GM18505 (cell line): ENCODE measurements around the gene TMCO6.
"Not testable (repeated sequence)": the region's sequence is repeated elsewhere in the genome, so short reads cannot be mapped to it uniquely, and the experiment has no call there.

Experiments used
- ATAC-seq: cut with Tn5 transposase; IDR thresholded peaks from one replicate; pipeline ENCODE4 v1.9.1; 2021; ENCODE audit not compliant: unreplicated experiment
- POLR2A ChIP-seq: IDR thresholded peaks from 4 replicates; pipeline ENCODE4 v1.6.1; 2011; ENCODE audit warnings: borderline replicate concordance; ENCODE audit not compliant: insufficient read depth, insufficient read length; ENCODE audit errors: extremely low read depth

Gene TMCO6

GRCh38 chr5:140634103-140634502, 5.1 kb upstream of the TMCO6 start:
- no peak for ATAC-seq
- no peak for TF ChIP-seq POLR2A

DNA sequence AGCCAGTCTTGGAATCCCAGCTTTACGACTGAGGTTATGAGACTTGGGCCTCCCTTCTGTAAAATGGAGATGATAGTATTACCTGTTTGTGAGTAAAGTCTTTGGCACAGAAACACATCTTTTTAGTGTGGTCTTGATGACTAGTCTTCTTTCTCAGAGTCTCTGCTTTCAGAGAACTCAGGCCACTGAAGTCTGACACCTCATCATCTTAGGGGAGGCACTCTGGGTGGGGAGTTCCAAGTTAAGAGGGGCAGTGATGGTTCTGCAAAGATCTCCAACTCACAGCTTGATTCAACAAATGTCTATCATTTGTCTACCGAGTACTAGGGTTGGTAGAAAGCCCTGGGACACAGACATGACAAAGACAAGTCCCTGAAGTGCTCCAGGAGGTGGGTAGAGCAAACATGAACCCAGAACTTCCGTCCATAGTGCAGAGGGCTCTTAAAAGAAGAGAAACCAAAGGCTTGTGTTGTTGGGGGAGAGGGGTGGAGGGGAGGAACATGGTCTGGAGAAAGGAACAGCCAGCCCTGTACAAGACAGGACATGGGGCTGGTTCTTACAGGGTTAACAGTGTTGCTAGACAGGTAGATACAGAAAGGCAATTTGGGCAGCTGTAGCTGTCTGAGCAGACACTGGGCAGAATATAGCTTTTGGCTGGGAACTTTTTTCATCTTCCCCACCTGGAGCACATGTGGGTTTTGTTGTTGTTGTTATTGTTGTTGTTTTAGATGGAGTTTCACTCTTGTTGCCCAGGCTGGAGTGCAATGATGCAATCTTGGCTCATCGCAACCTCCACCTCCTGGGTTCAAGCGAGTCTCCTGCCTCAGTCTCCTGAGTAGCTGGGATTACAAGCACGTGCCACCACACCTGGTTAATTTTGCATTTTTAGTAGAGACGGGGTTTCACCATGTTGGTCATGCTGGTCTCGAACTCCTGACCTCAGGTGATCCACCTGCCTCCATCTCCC, 3.7 kb upstream of the TMCO6 start:
- TF ChIP-seq POLR2A = no peak
- ATAC-seq = no peak

DNA sequence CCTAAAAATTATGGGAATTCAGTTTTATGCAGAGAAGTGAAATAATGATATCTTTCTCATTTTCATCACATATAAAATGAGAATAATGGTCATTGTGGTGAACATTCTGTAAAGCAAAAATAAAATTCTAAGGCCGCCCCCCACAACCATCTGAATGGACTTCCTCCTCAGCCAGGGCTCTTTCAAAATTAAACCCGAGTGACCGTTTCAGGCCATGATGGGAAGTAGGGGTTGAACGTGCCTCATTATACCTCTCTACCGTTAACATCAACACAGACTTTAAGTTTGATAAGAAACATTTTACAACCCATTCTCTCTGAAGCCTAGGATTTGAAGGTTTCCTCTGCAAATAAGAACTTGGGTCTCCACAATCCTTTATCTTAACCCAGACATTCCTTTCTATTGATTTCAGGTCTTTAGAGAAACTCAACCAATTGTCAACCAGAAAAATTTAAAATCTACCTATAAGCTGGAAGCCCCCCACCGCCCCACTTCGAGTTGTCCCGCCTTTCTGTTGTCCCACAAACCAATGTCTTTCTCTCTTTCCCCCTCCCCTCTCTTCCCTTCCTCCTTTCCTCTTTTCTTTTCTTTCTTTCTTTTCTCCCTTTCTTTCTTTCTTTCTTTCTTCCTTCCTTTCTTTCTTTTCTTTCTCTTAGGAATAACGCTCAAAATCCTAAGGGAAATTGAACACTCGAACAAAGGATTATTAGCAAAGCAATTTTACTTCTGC, 1.7 kb upstream of the TMCO6 start:
- ATAC-seq = no peak
- TF ChIP-seq POLR2A = no peak

DNA sequence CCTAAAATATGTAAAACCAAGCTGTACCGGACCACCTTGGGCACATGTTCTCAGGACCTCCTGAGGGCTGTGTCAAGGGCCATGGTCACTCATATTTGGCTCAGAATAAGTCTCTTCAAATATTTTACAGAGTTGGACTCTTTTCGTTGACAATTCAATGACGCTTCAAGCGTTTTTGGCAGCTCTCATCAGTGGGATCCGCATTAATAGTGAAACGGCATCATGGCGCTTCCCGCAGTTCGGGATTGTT, 428 bp upstream of the TMCO6 start:
- ATAC-seq = not testable (repeated sequence)

DNA sequence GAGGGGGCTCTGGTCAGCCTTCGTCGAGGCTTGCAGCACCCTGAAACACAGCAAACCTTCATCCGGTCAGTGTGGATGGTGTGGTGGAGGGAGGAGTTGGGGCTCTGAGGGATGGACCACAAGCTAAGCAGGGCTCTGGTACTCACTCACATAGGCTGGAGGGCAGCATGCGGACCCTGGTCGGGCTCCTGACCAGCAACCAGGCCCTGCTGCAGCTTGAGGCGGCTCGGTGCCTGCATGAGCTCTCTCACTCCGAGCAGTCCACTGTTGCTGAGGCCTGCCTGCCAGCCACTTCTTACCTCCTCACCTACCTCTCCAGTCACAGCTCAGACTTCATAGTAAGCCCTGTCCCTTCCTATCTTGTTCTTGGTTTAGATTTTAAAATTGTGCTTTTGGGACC, 2.5 kb downstream of the TMCO6 start:
- ATAC-seq = no peak
- no peak for TF ChIP-seq POLR2A

GRCh38 chr5:140642718-140643117, 3.5 kb downstream of the TMCO6 start:
- no peak for ATAC-seq
- TF ChIP-seq POLR2A = no peak

DNA sequence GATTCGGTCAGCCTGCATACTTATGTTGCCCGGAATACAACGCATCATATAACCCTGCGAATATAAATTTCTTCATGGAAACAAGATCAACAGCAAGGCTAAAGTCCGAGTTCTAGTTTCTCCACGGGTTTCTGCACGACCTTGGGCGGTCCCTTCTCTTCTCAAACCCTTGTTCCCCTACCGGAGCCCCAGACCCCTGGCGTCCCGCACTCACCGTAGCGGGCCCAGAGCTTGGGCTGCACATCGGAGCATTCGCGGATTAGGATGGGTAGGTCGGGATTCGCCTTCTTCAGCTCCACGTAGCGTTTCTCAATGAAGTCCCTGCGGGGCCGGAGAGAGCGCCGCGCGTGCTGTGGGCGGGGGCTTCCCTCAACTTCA, 7.8 kb downstream of the TMCO6 start:
- TF ChIP-seq POLR2A = no peak
- no peak for ATAC-seq

- no peak for ATAC-seq
- TF ChIP-seq POLR2A = no peak
These were observed 19.6 kb downstream of the TMCO6 start for GRCh38 chr5:140658870-140659269.

DNA sequence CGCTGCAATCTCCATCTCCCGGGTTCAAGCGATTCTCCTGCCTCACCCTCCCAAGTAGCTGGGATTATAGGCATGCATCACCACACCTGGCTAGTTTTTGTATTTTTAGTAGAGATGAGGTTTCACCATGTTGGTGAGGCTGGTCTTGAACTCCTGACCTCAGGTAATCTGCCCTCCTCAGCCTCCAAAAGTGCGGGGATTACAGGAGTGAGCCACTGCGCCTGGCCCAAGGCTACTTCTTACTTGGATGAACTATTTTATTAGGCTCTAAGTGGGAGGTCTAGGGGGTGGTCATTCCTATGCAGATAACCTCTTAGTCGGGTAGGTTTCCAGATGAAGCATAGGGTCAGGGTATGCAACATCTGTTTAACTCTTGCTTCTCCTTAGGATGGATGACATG, 21.1 kb downstream of the TMCO6 start:
- ATAC-seq = not testable (repeated sequence)

DNA sequence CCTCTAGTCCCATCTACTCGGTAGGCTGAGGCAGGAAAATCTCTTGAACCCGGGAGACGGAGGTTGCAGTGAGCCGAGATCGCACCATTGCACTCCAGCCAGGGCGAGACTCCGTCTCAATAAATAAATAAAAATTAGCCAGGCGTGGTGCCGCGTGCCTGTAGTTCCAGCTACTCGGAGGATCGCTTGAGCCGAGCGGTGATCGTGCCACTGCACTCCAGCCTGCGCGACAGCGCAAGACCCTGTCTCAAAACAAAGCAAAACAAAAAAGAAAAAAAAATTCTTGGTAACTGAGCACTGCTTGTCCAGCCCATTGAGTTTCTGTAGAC, 24.7 kb downstream of the TMCO6 start:
- no peak for TF ChIP-seq POLR2A
- ATAC-seq = no peak

DNA sequence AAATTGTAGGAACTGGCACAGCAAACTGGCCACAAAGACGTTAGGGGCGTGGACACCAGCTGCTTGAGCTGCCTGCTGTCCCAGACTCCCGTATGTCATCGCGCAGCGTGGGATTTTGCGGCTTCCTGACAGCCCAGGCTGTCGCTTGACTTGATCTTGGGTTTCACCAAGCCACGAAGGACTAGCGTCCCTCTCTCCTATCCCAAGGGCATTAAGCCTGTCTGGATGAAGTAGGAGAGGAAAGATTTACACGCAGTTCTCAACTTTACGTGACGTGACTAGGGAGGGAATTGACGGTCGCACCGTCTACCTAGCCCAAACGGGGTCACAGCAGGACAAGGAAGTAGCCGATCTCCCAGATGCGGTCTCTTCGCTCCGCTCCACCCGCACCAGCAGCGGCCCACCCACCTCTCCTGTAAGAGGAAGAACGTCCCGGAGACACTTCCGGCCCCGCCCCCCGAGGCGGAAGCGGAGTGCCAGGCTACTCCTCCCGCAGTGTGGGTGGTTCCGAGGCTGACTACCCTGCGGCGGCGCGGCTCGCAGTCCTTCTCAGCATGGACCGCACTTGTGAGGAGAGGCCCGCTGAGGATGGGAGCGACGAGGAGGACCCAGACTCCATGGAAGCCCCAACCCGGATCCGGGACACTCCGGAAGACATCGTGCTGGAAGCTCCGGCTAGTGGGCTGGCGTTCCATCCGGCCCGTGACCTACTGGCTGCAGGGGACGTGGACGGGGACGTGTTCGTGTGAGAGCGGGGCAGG, 25.3 kb downstream of the TMCO6 start, which contains the start of gene WDR55:
WDR55 (plus strand) TSS at position 546 of the 761 bp plus-strand sequence; CDS start at position 555, 9 bp downstream.
- TF ChIP-seq POLR2A = peak; percentile 91
- peak; percentile 97 for ATAC-seq

- not testable (repeated sequence) for ATAC-seq
These were observed 31.8 kb downstream of the TMCO6 start for GRCh38 chr5:140671035-140671434.

- no peak for TF ChIP-seq POLR2A
- ATAC-seq = no peak
These were observed 32.3 kb downstream of the TMCO6 start for GRCh38 chr5:140671472-140672125.
